SK-MEL-5 (cell line): Measurements from ENCODE around the gene ACOX1. TPM values are rescaled to one million over a fixed set of nuclear protein-coding genes. Genes with fewer than 3 reads are reported as not detected.

Experiments used
- DNase-seq: peaks from one replicate; pipeline ENCODE4 v3.0.0-alpha.2; 2016; ENCODE audit warnings: low read depth, low spot score
- in situ Hi-C: cut with HindIII; loops from 2 replicates; pipeline ENCODE4 v1.10.0; 2016; ENCODE audit warnings: low sequenced_read_pairs, high pct_unique_total_duplicates, low pct_unique_long_range_greater_than_20kb
- total RNA-seq: library from RNA; depleted of rRNA; stranded (reverse); fragments of >200 nt; shearing (Covaris generic); gene quantifications from 2 replicates; pipeline ENCODE4 v1.2.3, GENCODE V29; 2014

Gene ACOX1
- total RNA-seq, 1 experiment from 2014 or later = 43.2 TPM

- no peak for DNase-seq
Observed at GRCh38 chr17:75922963-75923874, 55.7 kb downstream of the ACOX1 start.

GRCh38 chr17:75922173-75922961, 56.6 kb downstream of the ACOX1 start:
- no peak for DNase-seq
- in situ Hi-C loops = no loop called here

More at GRCh38 chr17:75922963-75923874, 55.7 kb downstream of the ACOX1 start:
- in situ Hi-C loops = no loop called here

DNA sequence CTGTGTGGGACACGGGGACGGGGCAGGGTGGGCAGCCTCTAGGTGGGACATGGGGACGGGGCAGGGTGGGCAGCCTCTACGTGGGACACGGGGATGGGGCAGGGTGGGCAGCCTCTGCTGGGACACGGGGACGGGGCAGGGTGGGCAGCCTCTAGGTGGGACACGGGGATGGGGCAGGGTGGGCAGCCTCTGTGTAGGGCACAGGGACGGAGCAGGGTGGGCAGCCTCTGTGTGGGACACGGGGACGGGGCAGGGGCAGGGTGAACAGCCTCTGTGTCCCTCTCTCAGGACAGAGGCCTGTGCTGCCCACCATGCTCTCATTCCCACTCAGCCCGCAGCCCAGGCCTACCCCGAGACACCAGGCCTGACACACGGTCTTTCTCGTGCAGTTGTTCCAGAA, 57.4 kb downstream of the ACOX1 start:
- in situ Hi-C loops = no loop called here
- DNase-seq = no peak

- DNase-seq = no peak
- in situ Hi-C loops = no loop called here
Observed at GRCh38 chr17:75920045-75920560, 58.9 kb downstream of the ACOX1 start.

- DNase-seq = no peak
- in situ Hi-C loops = no loop called here
Observed at GRCh38 chr17:75919611-75920010, 59.4 kb downstream of the ACOX1 start.

DNA sequence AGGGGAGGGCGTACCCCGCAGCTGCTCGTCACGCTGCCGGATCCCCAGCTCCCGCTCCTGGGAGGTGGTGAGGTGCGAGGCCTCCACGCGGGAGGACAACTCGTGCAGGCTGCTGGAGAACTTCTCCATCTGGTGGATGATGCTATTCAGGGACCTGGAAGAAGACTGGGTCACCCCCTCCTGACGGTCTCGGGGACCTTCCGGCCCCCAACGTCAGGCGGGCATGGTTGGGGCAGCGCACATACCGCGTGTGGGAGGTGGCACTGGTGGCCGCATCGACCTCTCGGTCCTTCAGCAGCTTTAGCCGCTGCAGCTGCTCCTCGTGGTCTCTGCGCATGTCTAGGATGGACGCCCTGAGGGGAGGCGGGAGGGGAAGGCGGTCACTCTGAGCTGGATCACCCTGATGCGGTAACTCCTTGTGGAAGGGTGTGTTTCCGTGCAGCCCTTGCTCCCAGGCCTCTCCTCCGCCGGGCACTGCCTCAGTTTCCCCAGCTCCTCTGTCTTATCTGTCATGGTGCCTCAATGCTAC, 61.0 kb downstream of the ACOX1 start:
- in situ Hi-C loops = no loop called here
- no peak for DNase-seq

- in situ Hi-C loops = no loop called here
- DNase-seq = no peak
Observed at GRCh38 chr17:75917141-75917916, 61.6 kb downstream of the ACOX1 start.

- no peak for DNase-seq
- in situ Hi-C loops = no loop called here
Observed at GRCh38 chr17:75915268-75915667, 63.7 kb downstream of the ACOX1 start.

GRCh38 chr17:75914643-75915267, 64.2 kb downstream of the ACOX1 start:
- DNase-seq = no peak
- in situ Hi-C loops = no loop called here

DNA sequence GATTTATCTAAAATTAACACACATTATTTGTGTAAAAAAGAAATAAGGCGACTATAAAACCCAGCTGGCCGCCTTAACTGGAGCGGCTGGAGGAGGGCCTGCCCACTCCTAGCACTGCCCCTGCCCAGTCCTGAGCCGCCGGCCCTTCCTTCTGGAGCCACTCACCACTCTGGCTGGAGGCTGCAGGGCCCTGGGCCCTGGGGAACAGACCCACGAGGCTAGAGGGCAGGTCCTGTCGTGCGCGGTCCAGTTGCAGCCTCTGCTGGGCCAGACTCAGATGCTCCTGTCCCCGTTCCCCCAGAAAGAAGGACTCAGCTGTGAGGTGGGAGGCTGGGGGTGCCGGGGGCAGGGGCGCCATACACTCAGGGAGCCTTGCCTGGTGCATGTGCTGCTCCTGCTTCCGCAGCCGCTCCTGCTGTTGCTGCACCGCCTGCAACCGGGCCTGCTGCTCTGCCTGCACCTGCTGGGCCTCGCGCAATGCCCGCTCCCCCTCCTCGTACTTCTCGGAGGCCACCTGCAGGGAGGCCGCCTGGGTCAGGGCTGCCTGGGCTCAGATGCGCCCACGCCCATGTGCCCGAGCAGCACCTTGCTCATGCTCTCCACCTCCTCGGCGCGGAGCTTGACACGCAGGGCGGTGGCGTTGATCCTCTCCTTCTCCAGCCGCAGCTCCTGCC, 65.3 kb downstream of the ACOX1 start:
- in situ Hi-C loops = no loop called here
- DNase-seq = no peak

DNA sequence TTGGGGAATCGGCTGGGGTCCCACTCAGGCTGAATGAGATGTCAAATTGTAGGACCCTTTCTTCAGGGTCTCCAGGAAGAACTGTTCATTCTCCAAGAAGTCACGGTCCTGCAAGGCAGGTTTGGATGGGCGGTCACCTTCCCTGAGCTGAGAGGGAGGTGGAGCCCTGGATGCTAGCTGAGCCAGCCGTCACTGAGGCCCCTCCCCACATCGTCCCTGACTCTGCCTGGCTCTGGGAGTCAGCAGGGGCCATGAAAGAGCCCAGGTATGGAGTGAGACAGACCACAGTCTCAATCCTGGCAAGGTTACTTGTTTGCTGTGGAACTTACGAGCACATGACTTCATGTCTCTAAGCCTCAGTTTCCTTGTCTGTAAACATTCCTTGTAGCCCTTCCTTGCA, 68.3 kb downstream of the ACOX1 start:
- no peak for DNase-seq
- in situ Hi-C loops = no loop called here

GRCh38 chr17:75909812-75910274, 69.1 kb downstream of the ACOX1 start:
- DNase-seq = no peak
- in situ Hi-C loops = no loop called here

DNA sequence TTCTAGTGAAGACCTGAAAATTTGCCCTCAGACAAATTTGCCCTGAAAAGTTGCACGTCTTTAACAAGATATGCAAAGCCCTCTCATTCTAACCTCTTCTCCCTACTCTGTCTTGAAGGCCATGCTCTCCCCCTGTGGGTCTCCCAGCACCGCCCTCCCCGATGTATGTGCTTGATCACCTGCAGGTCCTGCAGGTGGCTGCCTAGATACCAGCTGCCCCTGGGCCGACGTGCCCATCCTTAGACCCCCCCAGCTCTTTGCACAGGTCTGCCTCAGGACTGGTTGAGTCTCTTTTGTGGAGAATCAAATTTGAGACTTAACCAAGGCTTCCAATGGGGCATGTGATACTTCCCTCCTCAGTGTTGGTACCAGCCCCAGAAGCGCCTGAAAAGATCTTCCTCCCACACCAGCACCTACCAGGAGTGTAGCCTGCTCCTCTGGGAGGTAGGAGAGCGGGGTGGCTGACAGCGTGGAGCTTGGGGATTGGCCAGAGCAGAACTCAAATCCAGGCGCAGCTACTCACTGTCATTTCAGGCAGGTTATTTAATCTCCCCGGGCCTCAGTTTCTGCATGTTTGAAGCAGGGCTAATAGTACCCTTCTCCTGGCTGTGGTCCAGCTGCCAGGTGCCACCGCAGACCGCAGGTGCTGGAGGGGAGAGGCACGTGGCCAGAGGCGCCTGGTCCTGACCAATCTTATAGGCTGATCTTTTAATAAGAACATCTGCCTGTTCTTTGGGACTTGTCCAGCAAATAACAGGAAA, 69.7 kb downstream of the ACOX1 start:
- DNase-seq = no peak
- in situ Hi-C loops = no loop called here

DNA sequence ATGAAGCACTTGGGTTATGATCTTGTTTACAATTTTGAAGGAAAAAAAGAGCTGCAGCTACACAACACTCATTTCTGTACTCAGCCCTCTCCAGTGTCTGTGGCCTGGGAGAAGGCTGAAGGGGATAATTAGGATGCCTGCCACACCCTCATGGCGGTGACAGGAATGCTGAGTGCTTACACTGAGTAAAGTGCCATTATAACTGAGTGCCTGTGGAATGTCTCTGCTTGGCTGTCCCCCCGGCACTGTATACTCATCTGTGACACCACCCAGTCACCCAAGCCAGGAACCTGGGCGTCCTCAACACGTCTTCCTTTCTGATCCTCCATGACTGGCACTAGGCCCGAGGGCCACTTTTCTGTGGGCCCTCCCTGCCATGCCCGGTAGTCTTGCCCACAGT, 70.8 kb downstream of the ACOX1 start:
- DNase-seq = no peak
- in situ Hi-C loops = no loop called here

GRCh38 chr17:75906143-75906884, 72.7 kb downstream of the ACOX1 start:
- in situ Hi-C loops = no loop called here
- no peak for DNase-seq
